Chondrocyte (in vitro differentiated cells): Measurements from ENCODE around the gene RNU2-63P. TPM values are rescaled to one million over a fixed set of nuclear protein-coding genes. Genes with fewer than 3 reads are reported as not detected.
A peak's percentile ranks its signal among the peaks of the same experiment; 100 is the strongest.
"Not testable (repeated sequence)": the region's sequence is repeated elsewhere in the genome, so short reads cannot be mapped to it uniquely, and the experiment has no call there.

ENCODE experiments used
- DNase-seq: peaks from one replicate; pipeline ENCODE4 v3.0.0; 2021; ENCODE audit warnings: mixed read lengths, low spot score
- H3K27ac Mint-ChIP-seq: one replicate; pipeline ENCODE4 v1.8.0; 2021; ENCODE audit warnings: mild to moderate bottlenecking, moderate library complexity, mixed read lengths; ENCODE audit not compliant: unreplicated experiment
- H3K27me3 Mint-ChIP-seq: 2 replicates; pipeline ENCODE4 v1.8.0; 2021; ENCODE audit warnings: low read depth, mixed read lengths
- H3K36me3 Mint-ChIP-seq: 2 replicates; pipeline ENCODE4 v1.8.0; 2021; ENCODE audit warnings: low read depth, mixed read lengths
- H3K4me1 Mint-ChIP-seq: 2 replicates; pipeline ENCODE4 v1.8.0; 2021; ENCODE audit warnings: low read depth, mild to moderate bottlenecking, mixed read lengths
- H3K4me3 Mint-ChIP-seq: one replicate; pipeline ENCODE4 v1.8.0; 2021; ENCODE audit warnings: mild to moderate bottlenecking, moderate library complexity, mixed read lengths; ENCODE audit not compliant: unreplicated experiment
- H3K9me3 Mint-ChIP-seq: 2 replicates; pipeline ENCODE4 v1.8.0; 2021; ENCODE audit warnings: low read depth, mixed read lengths
- total RNA-seq: library from RNA; stranded (reverse); gene quantifications from 3 replicates; pipeline ENCODE4 v1.2.1, GENCODE V29; 2021
- TF ChIP-seq, protein P1 (sequence below): fragments of 200-600 bp; sonication (generic); IDR thresholded peaks from 2 replicates; pipeline ENCODE4 v1.5.0; 2021; ENCODE audit warnings: antibody characterized with exemption, mild to moderate bottlenecking, moderate library complexity

The RNU2-63P gene
- total RNA-seq, 1 donor from 2014 or later, result 2.7 TPM

- TF ChIP-seq, protein P1, sequence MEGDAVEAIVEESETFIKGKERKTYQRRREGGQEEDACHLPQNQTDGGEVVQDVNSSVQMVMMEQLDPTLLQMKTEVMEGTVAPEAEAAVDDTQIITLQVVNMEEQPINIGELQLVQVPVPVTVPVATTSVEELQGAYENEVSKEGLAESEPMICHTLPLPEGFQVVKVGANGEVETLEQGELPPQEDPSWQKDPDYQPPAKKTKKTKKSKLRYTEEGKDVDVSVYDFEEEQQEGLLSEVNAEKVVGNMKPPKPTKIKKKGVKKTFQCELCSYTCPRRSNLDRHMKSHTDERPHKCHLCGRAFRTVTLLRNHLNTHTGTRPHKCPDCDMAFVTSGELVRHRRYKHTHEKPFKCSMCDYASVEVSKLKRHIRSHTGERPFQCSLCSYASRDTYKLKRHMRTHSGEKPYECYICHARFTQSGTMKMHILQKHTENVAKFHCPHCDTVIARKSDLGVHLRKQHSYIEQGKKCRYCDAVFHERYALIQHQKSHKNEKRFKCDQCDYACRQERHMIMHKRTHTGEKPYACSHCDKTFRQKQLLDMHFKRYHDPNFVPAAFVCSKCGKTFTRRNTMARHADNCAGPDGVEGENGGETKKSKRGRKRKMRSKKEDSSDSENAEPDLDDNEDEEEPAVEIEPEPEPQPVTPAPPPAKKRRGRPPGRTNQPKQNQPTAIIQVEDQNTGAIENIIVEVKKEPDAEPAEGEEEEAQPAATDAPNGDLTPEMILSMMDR, result no peak
- H3K4me1 Mint-ChIP-seq, result peaks cover 16% of the 10 kb centered on the region
- H3K9me3 Mint-ChIP-seq, result no peaks in the 10 kb centered on the region
- H3K27ac Mint-ChIP-seq, result no peak overlapping the region
- H3K36me3 Mint-ChIP-seq, result no peaks in the 10 kb centered on the region
- H3K4me3 Mint-ChIP-seq, result peak overlapping the region; percentile 38
- no peak for DNase-seq
- no peaks in the 10 kb centered on the region for H3K27me3 Mint-ChIP-seq
These were observed 13.1 kb downstream of the RNU2-63P start for GRCh38 chr2:88003074-88003755.

DNA sequence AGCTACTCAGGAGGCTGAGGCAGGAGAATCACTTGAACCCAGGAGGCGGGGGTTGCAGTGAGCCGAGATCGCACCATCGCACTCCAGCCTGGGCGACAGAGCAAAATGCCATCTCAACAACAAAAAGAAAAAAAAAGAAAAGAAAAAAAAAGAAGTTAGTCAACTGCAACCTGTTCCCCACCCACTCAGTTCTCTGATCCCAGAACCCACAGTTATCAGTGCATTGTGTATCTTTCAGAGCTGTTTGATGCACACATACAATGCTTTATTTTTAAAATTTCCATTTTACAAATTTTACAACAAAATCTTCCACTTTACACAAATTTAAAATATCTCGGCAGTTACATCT, 14.0 kb downstream of the RNU2-63P start:
- H3K27ac Mint-ChIP-seq, result no peak overlapping the region
- H3K9me3 Mint-ChIP-seq, result no peaks in the 10 kb centered on the region
- H3K36me3 Mint-ChIP-seq, result no peaks in the 10 kb centered on the region
- no peak for DNase-seq
- H3K4me1 Mint-ChIP-seq, result peaks cover 16% of the 10 kb centered on the region
- TF ChIP-seq, protein P1, result no peak
- no peaks in the 10 kb centered on the region for H3K27me3 Mint-ChIP-seq
- no peak overlapping the region for H3K4me3 Mint-ChIP-seq

DNA sequence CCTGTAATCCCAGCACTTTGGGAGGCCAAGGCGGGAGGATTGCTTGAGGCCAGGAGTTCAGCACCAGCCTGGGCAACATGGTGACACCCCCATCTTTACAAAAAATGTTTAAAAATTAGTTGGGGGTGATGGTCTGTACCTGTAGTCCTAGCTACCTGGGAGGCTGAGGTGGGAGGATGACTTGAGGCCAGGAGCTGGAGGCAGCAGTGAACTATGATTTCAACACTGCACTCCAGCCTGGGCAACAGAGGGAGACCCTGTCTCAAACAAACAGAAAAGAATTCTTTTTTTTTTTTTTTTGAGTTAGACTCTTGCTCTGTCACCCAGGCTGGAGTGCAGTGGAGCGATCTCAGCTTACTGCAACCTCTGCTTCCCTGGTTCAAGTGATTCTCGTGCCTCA, 15.9 kb downstream of the RNU2-63P start:
- not testable (repeated sequence) for H3K4me3 Mint-ChIP-seq, DNase-seq, H3K36me3 Mint-ChIP-seq, H3K9me3 Mint-ChIP-seq, H3K27me3 Mint-ChIP-seq, H3K27ac Mint-ChIP-seq
- H3K4me1 Mint-ChIP-seq, result peaks cover 16% of the 10 kb centered on the region

DNA sequence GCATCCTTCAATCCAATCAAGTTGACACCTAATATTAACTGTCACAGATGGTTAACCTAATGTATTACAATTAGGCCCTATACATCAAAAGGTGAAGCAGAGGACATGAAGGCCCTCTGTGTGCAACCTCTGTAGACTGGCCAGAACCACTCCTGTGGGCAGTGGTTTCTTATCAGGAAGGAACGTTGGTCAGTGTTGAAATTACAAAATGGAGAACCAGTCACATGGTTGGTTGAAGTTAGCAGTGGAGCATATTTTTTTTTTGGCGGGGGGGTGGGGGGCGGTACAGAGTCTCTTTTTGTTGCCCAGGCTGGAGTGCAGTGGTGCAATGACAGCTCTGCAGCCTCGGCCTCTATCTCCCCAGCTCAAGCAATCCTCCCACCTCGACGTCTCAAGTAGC, 19.8 kb downstream of the RNU2-63P start:
- no peak overlapping the region for H3K27ac Mint-ChIP-seq
- DNase-seq, result no peak
- peaks cover 9% of the 10 kb centered on the region for H3K4me1 Mint-ChIP-seq
- TF ChIP-seq, protein P1, result no peak
- H3K9me3 Mint-ChIP-seq, result no peaks in the 10 kb centered on the region
- no peaks in the 10 kb centered on the region for H3K36me3 Mint-ChIP-seq
- no peaks in the 10 kb centered on the region for H3K27me3 Mint-ChIP-seq
- H3K4me3 Mint-ChIP-seq, result no peak overlapping the region

DNA sequence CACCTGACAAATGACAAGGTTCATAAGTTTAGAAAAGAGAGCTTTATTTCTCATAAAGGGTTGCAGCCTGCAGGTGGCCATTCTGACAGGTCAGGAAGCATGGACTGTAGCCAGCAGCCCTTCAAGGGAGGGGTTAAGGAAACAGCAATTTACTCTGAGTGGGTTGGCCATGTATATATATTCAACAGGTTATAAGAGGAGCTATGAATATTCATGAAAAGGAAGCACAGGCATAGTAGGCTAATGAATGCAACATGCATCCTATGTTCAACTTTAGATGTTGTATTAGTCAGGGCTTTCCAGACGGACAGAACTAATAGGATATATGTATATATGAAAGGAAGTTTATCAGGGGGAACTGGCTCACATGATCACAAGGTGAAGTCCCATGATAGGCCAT, 20.6 kb downstream of the RNU2-63P start:
- TF ChIP-seq, protein P1, result no peak
- no peak overlapping the region for H3K27ac Mint-ChIP-seq
- no peaks in the 10 kb centered on the region for H3K27me3 Mint-ChIP-seq
- no peaks in the 10 kb centered on the region for H3K9me3 Mint-ChIP-seq
- H3K4me1 Mint-ChIP-seq, result peaks cover 9% of the 10 kb centered on the region
- DNase-seq, result no peak
- H3K36me3 Mint-ChIP-seq, result no peaks in the 10 kb centered on the region
- H3K4me3 Mint-ChIP-seq, result no peak overlapping the region

DNA sequence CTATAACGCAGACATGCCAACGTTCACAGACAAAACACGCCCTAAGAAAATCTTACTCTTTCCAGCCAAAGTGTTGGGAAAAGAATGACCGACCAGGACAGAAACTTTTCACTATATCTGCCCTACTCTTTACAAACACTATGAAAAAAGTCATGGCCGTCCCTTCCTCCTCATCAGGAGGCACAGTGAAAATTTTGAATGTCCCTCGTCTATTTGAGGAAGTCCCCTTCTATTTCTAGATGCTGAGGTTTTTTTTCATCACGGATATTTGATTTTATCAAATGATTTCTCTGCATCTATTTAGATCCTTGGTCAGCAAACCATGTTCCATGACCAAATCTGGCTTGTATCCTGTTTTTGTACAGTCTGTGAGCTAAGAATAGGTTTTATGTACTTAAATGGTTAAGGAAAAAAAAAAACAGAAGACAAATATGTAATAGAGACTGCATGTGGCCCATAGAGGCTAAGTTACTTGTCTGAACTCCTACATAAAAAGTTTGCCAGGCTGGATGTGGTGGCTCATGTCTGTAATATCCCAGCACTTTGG, 22.0 kb downstream of the RNU2-63P start:
- H3K36me3 Mint-ChIP-seq, H3K4me3 Mint-ChIP-seq, DNase-seq, H3K27me3 Mint-ChIP-seq, H3K9me3 Mint-ChIP-seq, H3K27ac Mint-ChIP-seq, H3K4me1 Mint-ChIP-seq: not testable (repeated sequence)
